HG03575 (cell line): ENCODE results near the gene MAPK11.

ENCODE experiments used
- ATAC-seq: cut with Tn5 transposase; IDR thresholded peaks from one replicate; pipeline ENCODE4 v1.9.1; 2021; ENCODE audit not compliant: unreplicated experiment, insufficient number of reproducible peaks, low FRiP score; ENCODE audit errors: extremely low read depth

The MAPK11 gene

GRCh38 chr22:50298266-50298637 lies 28.1 kb upstream of the MAPK11 start:
- ATAC-seq, result no peak

- ATAC-seq, result no peak
Measured at GRCh38 chr22:50297510-50298265, 27.5 kb upstream of the MAPK11 start.

DNA sequence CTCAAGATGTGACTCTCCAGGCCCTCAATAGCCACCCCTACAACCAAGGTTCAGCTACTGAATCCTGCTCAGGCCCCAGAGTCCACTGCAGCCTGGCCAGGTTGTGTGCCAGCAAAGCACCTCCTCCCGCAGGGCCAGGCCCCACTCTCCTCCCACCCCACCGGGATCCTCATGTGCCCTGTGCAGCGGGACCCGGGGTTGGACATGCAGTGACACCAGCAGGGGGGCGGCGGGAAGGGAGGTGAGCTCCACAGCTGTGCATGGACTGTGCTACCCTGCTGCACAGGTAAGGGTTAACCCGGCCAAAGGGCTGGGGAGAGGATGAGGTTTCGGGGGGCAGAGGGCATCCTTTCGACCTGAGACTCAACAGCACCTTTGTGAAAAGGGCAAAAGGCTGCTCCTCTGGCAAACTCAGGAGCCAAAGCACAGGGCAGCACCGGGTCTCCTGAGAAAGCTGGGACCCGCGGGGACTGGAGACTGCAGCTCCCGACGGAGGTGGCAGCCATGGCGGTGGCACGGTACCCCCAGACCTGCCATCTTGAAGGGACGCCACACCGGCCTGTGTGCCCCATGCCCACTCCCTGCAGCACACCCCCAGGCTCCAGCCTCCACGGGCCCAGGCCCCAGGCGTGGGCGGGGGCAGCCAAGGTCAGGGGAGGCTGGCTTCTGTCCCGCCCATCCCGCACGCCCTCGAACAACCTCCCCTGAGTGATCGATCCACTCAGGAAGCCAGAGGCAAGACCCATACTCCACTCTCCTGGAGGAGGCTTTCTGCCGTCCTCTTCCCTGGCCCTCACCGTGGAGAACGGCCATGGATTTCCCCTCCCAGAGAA lies 26.7 kb upstream of the MAPK11 start:
- ATAC-seq, result no peak

DNA sequence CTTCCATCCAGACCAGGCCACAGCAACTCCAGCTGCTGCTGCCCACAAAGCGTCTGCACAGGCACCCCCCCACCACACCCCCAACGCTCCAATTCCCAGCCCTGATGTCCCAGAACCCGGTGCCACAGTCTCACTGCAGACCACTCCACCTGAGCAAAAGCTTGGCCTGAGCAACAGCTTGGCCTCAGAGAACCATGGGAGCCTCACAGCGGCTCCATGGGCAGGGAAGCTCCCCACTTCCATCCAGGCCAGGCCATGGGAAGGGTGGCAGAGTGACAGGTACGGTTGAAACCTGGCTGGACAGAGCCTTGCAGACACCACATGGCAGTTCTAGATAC lies 24.1 kb upstream of the MAPK11 start:
- ATAC-seq, result no peak

GRCh38 chr22:50293441-50294318 lies 23.5 kb upstream of the MAPK11 start:
- ATAC-seq, result no peak

GRCh38 chr22:50292643-50293440 lies 22.7 kb upstream of the MAPK11 start:
- no peak for ATAC-seq

DNA sequence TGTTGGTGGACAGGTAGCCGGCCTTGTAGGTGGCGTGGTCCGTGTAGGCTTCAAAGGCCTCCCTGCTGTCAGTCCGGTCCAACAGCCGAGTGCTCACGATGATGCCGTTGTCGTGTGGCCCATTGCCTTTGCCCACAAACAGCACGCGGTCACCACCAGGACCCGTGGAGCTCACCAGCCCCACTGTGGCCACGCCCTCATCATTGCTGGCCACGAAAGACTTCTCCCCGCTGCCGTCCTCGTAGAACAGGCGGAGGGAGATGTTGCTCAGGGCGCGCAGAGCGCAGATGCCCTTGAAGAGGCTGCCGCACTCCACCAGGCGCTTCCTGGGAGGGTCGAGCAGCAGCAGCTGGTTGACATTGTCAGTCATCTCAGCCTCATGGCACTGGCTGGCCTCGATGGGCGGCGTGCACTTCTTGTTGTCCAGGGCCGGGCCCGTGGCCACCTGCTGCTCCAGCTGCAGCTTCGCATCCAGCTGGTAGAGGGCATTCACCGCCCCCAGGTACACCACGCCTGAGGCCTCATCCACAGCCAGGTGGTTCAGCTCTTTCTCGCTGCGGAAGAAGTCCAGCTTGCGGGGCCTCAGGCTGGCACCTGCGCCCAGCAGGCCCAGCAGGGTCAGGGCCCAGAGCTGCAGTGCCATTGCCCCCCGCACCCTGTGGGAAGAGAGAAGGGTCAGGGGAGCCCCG lies 19.9 kb upstream of the MAPK11 start:
- ATAC-seq, result no peak

GRCh38 chr22:50289151-50289941 lies 19.2 kb upstream of the MAPK11 start:
- ATAC-seq, result no peak

DNA sequence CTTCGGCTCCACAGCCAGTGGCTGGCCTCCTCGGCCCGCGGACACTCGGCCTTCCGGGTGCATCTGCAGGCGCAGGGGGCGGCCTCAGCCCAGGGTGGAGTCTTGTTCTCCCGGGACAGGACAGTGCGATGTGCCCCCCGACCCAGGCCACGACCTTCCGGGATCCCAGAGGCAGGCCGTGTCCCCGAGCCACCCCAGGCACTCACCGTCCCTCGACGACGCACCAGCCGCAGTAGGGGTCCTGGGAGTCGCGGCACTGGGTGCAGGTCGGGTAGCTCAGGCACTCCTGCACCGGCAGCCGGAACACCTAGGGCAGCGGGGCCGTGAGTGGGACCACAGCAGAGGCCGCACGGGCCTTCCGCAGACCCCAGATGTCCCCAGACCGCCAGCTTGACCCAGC lies 17.6 kb upstream of the MAPK11 start:
- ATAC-seq, result no peak

GRCh38 chr22:50286701-50287318 lies 16.6 kb upstream of the MAPK11 start:
- ATAC-seq, result no peak

GRCh38 chr22:50286275-50286674 lies 16.1 kb upstream of the MAPK11 start:
- no peak for ATAC-seq

DNA sequence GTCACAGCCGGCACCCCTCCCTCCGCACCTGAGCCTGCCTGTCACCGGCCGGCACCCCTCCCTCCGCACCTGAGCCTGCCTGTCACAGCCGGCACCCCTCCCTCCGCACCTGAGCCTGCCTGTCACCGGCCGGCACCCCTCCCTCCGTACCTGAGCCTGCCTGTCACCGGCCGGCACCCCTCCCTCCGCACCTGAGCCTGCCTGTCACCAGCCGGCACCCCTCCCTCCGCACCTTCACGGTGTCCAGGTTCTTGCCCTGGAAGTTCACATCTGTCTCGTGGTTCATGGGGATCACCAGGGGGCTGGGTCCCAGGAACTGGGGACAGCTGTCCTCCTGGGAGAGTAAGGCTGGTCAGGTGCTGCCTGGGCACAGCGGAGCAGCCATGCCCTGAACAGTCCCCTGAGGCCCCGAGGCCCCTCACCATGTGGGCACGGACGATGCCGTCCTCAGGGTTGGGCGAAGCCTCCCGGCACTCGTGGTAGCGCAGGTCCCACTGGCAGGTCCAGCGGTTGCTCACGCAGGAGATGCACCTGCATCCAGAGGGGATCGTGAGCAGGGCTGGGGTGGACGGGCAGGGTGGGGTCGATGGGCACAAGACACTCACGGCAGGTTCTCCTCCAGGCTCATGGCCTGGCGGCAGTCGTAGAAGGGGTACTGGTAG lies 15.5 kb upstream of the MAPK11 start:
- ATAC-seq, result no peak

- ATAC-seq, result no peak
Measured at GRCh38 chr22:50284479-50284878, 14.3 kb upstream of the MAPK11 start.

DNA sequence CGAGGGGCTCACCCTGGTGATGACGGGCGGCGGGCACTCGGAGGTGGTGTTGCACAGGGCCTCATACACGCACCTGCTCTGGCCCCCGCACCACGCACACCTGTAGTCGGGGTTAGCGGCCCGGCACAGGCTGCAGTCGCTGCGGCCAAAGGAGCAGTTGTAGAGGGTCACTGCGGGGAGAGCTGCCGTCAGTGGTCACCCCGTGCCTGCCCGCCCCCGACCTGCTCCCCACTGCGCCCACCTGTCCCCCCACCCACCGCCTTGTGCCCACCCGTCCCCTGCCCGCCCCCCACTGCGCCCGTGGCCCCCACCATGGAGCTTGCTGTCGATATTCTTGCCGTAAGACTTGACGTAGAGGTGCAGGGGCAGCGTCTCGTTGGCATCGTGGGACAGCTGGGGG lies 13.6 kb upstream of the MAPK11 start:
- ATAC-seq, result no peak

DNA sequence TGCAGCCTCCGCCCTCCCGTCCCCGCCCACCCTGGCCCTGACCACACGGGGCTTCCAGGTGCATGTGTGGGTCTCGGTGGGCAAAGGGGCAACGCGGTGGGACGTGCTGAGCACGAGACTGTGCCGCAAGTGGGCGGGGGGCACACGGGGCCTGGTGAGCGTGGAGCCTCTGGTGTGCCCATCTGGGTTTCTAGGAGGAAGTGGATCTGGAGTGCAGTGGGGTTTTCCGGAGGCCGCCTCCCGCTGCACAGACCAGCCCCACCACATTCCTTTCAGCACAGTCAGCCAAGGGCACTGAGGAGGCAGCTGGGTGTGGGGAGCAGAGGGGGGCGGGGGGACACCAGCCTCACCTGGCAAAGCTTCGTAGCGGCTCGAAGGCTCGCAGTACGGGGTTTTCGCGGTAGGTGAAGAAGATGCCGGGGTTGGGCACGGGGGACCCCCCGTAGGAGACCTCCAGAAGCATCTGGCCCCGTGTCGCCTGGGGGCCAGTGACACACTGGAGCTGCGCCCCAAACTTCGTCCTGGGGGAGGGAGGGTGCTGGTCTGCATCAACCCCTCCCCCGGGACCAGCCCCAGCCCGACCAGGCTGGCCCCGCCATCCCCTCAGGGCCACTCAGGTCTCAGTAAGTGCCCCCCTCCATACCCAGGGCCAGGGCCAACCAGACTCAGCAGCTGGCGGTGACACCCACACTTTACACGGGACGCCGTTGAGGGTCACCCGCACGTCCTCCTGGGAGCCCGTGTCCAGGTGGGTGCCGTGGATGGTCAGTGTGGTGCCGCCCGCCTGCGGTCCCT lies 12.4 kb upstream of the MAPK11 start:
- ATAC-seq, result no peak

DNA sequence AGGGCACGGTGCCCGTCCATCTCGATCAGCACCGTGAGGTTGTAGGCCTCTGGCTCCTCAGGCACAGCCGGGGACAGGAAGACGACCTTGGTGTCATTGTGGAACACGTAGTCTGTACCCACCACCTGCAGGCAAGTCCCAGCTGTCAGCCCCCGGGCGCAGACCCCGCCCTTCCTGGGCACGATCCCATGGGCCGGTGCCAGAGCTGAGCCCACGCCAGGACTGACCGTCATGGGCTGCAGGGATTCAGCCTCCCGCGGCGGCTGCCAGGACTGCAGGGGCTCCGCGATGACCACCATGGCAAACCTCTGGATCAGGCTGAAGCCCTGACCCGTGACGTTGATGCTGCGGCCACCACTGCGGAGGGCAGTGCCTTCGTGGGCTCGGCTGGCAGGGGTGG lies 11.8 kb upstream of the MAPK11 start:
- no peak for ATAC-seq
